SK-N-MC (cell line): ENCODE measurements around the gene IL5RA.

ENCODE experiments used
- DNase-seq: peaks from one replicate; pipeline ENCODE4 v3.0.0-alpha.2; 2011; ENCODE audit warnings: low read depth, low spot score
- H3K27ac ChIP-seq: fragments of 200-600 bp; sonication (generic); 2 replicates; pipeline ENCODE4 v1.5.1; 2016; ENCODE audit warnings: mixed run types
- H3K36me3 ChIP-seq: fragments of 200-600 bp; sonication (generic); 2 replicates; pipeline ENCODE4 v1.6.1; 2017; ENCODE audit warnings: antibody characterized with exemption, low read length, mixed read lengths; ENCODE audit not compliant: insufficient read depth
- H3K4me3 ChIP-seq: fragments of 200-600 bp; sonication (generic); 2 replicates; pipeline ENCODE4 v1.5.1; 2016
- H3K9ac ChIP-seq: fragments of 200-600 bp; sonication (generic); 2 replicates; pipeline ENCODE4 v1.8.0; 2017; ENCODE audit warnings: mixed run types, mixed read lengths; ENCODE audit not compliant: insufficient read length
- H3K9me3 ChIP-seq: fragments of 200-600 bp; sonication (generic); 2 replicates; pipeline ENCODE4 v1.6.1; 2017; ENCODE audit warnings: low read depth, mild to moderate bottlenecking, antibody characterized with exemption, low read length, moderate library complexity, mixed read lengths
- EZH2 ChIP-seq: fragments of 200-600 bp; sonication (generic); IDR thresholded peaks from one replicate; pipeline ENCODE4 v1.6.1; 2017; ENCODE audit warnings: antibody characterized with exemption
- FOXP2 ChIP-seq: optimal IDR thresholded peaks from 2 replicates; pipeline ENCODE3; 2011; ENCODE audit warnings: mild to moderate bottlenecking, moderate library complexity; ENCODE audit not compliant: insufficient read depth; ENCODE audit errors: extremely low read length, control extremely low read depth
- POLR2AphosphoS5 ChIP-seq: IDR thresholded peaks from 2 replicates; pipeline ENCODE4 v1.6.1; 2012; ENCODE audit warnings: mild to moderate bottlenecking, low read depth, low read length, borderline replicate concordance

The IL5RA gene

DNA sequence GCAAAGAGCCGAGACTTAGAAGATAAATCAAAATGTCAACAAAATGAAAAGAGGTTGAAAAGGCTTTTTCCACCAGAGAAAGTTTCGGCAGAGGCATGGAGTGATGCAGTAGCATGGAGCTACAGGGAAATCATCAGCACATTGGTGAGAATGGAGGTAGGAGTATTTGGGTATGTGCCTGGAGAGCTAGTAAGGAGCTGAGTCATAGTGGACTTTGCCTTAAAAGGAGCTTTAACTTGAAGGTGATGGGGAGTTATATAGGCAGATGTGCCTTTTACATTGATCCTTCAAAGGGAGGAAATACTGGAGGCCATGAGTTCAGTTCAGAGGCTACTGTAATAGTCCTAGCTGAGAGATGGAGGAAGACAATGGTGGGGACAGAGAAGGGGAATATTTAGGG is 44.3 kb downstream of the IL5RA start:
- H3K9me3 ChIP-seq, result no peaks in the 10 kb centered on the region
- DNase-seq, result no peak
- no peak overlapping the region for H3K4me3 ChIP-seq
- no peak for TF ChIP-seq FOXP2
- no peak for TF ChIP-seq EZH2
- no peak for TF ChIP-seq POLR2AphosphoS5
- H3K9ac ChIP-seq, result no peak overlapping the region
- no peak overlapping the region for H3K27ac ChIP-seq
- no peaks in the 10 kb centered on the region for H3K36me3 ChIP-seq

DNA sequence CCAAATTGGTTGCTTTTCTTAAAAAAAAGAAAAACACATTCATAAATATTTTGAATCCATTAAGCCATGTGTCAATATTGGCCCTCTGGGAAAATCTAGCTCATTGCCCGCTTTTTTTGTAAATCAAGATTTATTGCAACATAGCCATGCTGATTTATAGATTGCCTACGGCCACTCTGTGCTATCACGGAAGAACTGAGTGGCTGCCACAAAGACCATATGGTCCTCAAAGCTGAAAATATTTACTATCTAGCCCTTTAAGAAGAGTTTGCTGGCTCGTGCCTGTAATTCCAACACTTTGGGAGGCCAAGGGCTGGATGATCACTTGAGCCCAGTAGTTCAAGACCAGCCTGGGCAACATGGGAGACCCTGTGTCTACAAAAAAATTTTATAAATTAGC is 45.9 kb downstream of the IL5RA start:
- no peaks in the 10 kb centered on the region for H3K9me3 ChIP-seq

GRCh38 chr3:3059645-3060044 is 50.5 kb downstream of the IL5RA start:
- Histone ChIP-seq H3K4me3 (no peak overlapping the region), H3K36me3 (no peaks in the 10 kb centered on the region), H3K9me3 (no peaks in the 10 kb centered on the region), H3K27ac (no peak overlapping the region), H3K9ac (no peak overlapping the region)
- no peak for TF ChIP-seq POLR2AphosphoS5
- TF ChIP-seq FOXP2, result no peak
- TF ChIP-seq EZH2, result no peak
- DNase-seq, result no peak

More for the DNA sequence above, 45.9 kb downstream of the IL5RA start:
- TF ChIP-seq EZH2 (no peak), FOXP2 (no peak), POLR2AphosphoS5 (no peak)
- Histone ChIP-seq H3K4me3 (no peak overlapping the region), H3K36me3 (no peaks in the 10 kb centered on the region), H3K9ac (no peak overlapping the region), H3K27ac (no peak overlapping the region)
- DNase-seq, result no peak

DNA sequence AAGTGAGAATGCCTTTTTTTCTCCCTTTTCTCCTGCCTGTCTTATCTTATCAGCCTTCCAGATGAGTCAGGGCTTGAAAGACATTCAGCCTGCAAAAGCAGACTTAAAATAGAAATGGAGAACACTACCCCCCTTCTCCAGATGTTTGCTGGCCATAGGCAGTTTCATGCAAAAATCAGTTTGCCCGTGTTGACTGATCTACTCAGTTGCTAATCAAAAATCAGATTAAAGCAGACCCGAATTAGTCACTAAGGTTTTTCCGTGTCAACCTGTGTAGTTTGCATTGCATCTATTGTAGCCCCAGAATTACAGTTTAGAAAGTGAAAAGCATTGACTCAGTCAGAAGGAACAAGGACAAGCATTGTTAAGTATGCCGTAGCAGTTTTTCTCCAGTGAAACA is 56.2 kb downstream of the IL5RA start:
- Histone ChIP-seq H3K9me3 (no peaks in the 10 kb centered on the region), H3K4me3 (no peak overlapping the region), H3K9ac (no peak overlapping the region), H3K36me3 (no peaks in the 10 kb centered on the region), H3K27ac (no peak overlapping the region)
- TF ChIP-seq FOXP2 (no peak), EZH2 (no peak), POLR2AphosphoS5 (no peak)
- no peak for DNase-seq

- Histone ChIP-seq H3K4me3 (no peak overlapping the region), H3K9me3 (no peaks in the 10 kb centered on the region), H3K9ac (no peak overlapping the region), H3K27ac (no peak overlapping the region), H3K36me3 (no peaks in the 10 kb centered on the region)
- TF ChIP-seq EZH2, result no peak
- DNase-seq, result no peak
Measured at GRCh38 chr3:3038201-3038991, 71.8 kb downstream of the IL5RA start.

DNA sequence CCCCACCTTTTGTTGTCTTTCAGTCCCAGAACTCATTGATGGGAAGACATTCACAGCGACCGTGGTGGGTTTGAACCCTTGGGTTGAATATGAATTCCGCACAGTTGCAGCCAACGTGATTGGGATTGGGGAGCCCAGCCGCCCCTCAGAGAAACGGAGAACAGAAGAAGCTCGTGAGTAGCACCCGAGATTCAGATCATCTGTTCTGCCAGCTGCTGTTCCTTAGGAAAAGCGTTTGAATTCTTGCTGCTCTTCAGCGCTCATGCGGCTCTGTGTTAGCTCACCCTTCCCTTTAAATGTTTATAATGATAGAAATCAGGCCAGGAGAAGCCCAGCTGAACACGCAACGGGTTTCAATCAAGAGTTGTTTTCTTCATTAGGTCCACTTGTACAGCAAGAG is 73.0 kb downstream of the IL5RA start:
- H3K9ac ChIP-seq, result no peak overlapping the region
- DNase-seq, result no peak
- no peak overlapping the region for H3K4me3 ChIP-seq
- H3K36me3 ChIP-seq, result no peaks in the 10 kb centered on the region
- H3K9me3 ChIP-seq, result no peaks in the 10 kb centered on the region
- TF ChIP-seq EZH2 (no peak), FOXP2 (no peak), POLR2AphosphoS5 (no peak)
- no peak overlapping the region for H3K27ac ChIP-seq

DNA sequence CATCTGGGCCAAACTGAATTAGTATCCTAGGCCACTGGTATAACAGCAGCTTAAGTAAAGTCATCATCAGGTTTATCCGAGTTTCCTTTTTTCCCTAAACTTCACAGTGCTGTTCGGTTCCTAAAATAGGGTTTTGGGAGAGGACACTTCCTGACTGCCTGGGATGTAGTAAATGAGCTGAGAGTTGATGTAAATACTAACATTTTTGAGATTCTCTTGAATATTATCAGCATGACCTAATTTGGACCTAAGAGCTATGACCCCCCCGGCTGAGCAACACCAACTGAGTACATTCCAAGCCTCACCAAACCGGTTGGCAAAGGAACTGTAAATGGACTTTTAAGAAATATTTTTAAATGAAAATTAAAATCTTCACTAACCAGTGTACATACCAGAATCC is 78.8 kb downstream of the IL5RA start:
- Histone ChIP-seq H3K36me3 (no peaks in the 10 kb centered on the region), H3K9ac (no peak overlapping the region), H3K9me3 (no peaks in the 10 kb centered on the region), H3K27ac (no peak overlapping the region), H3K4me3 (no peak overlapping the region)
- no peak for DNase-seq
- TF ChIP-seq FOXP2 (no peak), POLR2AphosphoS5 (no peak), EZH2 (no peak)

DNA sequence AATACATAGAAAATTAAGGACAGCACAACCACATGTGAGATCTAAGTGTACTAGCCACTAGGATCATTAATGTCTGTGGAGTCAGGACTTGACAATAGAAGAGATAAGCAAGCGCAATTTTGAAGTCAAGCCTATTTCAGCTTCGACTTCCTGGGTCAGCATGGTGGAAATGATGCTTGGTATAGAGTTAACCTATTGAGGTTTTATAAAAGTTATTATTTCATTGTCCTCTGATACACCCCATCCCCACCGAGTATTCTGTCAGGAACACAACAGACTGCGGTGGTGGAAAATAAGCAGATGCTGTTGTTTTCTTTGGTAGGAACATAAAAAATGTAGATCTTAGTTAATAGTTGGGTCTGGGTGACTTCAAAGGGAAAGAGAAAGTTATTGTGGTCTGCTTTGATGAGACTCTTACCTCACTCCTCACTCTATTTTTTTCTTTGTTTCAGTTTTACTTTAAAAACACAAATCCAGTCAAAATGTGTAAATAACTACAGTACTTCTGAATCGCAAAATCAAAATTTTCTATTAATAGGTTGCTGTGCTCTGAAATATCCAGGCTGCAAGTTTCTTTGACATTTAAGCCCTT is 82.1 kb downstream of the IL5RA start:
- H3K27ac ChIP-seq, result no peak overlapping the region
- H3K4me3 ChIP-seq, result no peak overlapping the region
- no peaks in the 10 kb centered on the region for H3K36me3 ChIP-seq
- TF ChIP-seq POLR2AphosphoS5, result no peak
- TF ChIP-seq EZH2, result no peak
- TF ChIP-seq FOXP2, result no peak
- DNase-seq, result no peak
- no peaks in the 10 kb centered on the region for H3K9me3 ChIP-seq
- H3K9ac ChIP-seq, result no peak overlapping the region

DNA sequence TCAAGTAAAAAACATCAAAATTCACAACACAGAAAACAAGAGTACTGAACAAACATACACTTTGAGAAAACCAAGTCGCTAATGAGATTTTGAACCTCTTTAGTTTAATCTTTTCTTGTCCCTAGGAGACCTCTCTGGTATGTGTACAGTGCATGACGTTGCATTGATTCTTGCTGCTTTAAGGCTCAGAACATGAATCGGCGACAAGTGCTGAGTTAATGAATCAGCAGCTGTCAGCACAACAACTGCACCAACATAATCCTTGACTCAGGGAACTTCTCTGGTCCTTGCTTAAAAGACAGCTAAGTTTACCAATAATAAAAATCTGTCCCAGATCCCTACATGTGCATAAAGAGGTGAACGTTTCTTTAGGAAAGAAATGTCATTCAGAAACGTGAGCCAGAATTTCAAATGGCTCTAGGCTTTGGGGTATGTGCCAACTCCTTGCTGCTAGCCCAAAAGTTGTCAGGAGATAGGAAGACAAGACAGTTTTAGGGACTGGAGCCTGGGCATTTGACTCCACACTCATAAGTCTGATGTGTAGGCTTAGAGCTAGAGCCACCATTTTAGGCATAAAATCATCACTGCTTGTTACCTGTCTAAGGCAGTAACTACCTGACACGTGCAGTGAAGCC is 86.9 kb downstream of the IL5RA start:
- no peak for DNase-seq
- no peak for TF ChIP-seq FOXP2
- TF ChIP-seq POLR2AphosphoS5, result no peak
- TF ChIP-seq EZH2, result no peak

More for the DNA sequence above, 86.9 kb downstream of the IL5RA start:
- Histone ChIP-seq H3K9ac (no peak overlapping the region), H3K9me3 (no peaks in the 10 kb centered on the region), H3K4me3 (no peak overlapping the region), H3K27ac (no peak overlapping the region), H3K36me3 (no peaks in the 10 kb centered on the region)
